OCI-LY3 (cell line): ENCODE data around the gene PAXX.

Experiments used
- H2AFZ ChIP-seq: fragments of 200-600, 300-600 bp; shearing (Covaris generic); 2 replicates; pipeline ENCODE4 v1.6.0; 2014; ENCODE audit warnings: antibody characterized with exemption, low read depth, low read length
- H3K27ac ChIP-seq: fragments of 200-600, 300-600 bp; sonication (generic); 2 replicates; pipeline ENCODE4 v1.5.1; 2014; ENCODE audit warnings: mild to moderate bottlenecking, low read length, moderate library complexity, mixed read lengths
- H3K27me3 ChIP-seq: fragments of 200-600, 300-600 bp; sonication (generic); 2 replicates; pipeline ENCODE4 v1.6.1; 2014; ENCODE audit warnings: low read depth, low read length, mixed read lengths
- H3K36me3 ChIP-seq: fragments of 200-600, 300-600 bp; sonication (generic); replicated peaks from 2 replicates; pipeline ENCODE3; 2014; ENCODE audit warnings: low read depth, low read length, mixed read lengths
- H3K4me1 ChIP-seq: fragments of 300-600, 200-600 bp; sonication (generic); 2 replicates; pipeline ENCODE4 v1.6.1; 2014; ENCODE audit warnings: low read length, mixed read lengths
- H3K4me2 ChIP-seq: fragments of 200-600, 300-600 bp; sonication (generic); 2 replicates; pipeline ENCODE4 v1.6.1; 2014; ENCODE audit warnings: low read length, mixed read lengths
- H3K4me3 ChIP-seq: fragments of 300-600, 200-600 bp; sonication (generic); 2 replicates; pipeline ENCODE4 v1.5.1; 2014; ENCODE audit warnings: antibody characterized with exemption, mild to moderate bottlenecking, low read length, moderate library complexity
- H3K79me2 ChIP-seq: fragments of 300-600, 200-600 bp; shearing (Covaris generic); 2 replicates; pipeline ENCODE4 v1.6.1; 2014; ENCODE audit warnings: mild to moderate bottlenecking, low read length, mixed read lengths
- H3K9ac ChIP-seq: fragments of 300-600, 200-600 bp; shearing (Covaris generic); 2 replicates; pipeline ENCODE4 v1.6.0; 2014; ENCODE audit warnings: mild to moderate bottlenecking, low read length, moderate library complexity
- H3K9me3 ChIP-seq: fragments of 200-600, 300-600 bp; shearing (Covaris generic); 2 replicates; pipeline ENCODE4 v1.6.1; 2014; ENCODE audit warnings: low read length, mixed read lengths; ENCODE audit not compliant: insufficient read depth
- H4K20me1 ChIP-seq: fragments of 200-600, 300-600 bp; sonication (generic); 2 replicates; pipeline ENCODE4 v1.6.1; 2016; ENCODE audit warnings: low read length, mixed read lengths; ENCODE audit not compliant: insufficient read depth
- EZH2phosphoT487 ChIP-seq: fragments of 200-600 bp; shearing (Covaris generic); IDR thresholded peaks from 2 replicates; pipeline ENCODE4 v1.6.1; 2018; ENCODE audit warnings: antibody characterized with exemption, mixed run types, low read depth
- TF ChIP-seq, protein P1 (sequence below): fragments of 200-600, 300-600 bp; sonication (generic); IDR thresholded peaks from 2 replicates; pipeline ENCODE4 v1.5.1; 2014; ENCODE audit warnings: antibody characterized with exemption, low read length, low read depth

The PAXX gene

GRCh38 chr9:136996361-136997292 is 4.4 kb downstream of the PAXX start, which contains the start of gene CLIC3:
CLIC3 (minus strand) TSS chr9:136996568; CDS start chr9:136996543, 25 bp downstream.
- Histone ChIP-seq H3K36me3 (peaks cover 7% of the 10 kb centered on the region), H3K27me3 (peaks cover 31% of the 10 kb centered on the region), H4K20me1 (no peaks in the 10 kb centered on the region; the same call in 1 of the 2 replicates), H3K79me2 (peaks cover 8% of the 10 kb centered on the region; the same call in 1 of the 2 replicates), H3K4me1 (peaks cover 50% of the 10 kb centered on the region), H2AFZ (no peak within 1 kb of the TSS), H3K9ac (no peak within 1 kb of the TSS), H3K4me3 (no peak within 1 kb of the TSS), H3K4me2 (no peak within 1 kb of the TSS), H3K9me3 (no peaks in the 10 kb centered on the region), H3K27ac (no peak within 1 kb of the TSS)
- TF ChIP-seq, protein P1, sequence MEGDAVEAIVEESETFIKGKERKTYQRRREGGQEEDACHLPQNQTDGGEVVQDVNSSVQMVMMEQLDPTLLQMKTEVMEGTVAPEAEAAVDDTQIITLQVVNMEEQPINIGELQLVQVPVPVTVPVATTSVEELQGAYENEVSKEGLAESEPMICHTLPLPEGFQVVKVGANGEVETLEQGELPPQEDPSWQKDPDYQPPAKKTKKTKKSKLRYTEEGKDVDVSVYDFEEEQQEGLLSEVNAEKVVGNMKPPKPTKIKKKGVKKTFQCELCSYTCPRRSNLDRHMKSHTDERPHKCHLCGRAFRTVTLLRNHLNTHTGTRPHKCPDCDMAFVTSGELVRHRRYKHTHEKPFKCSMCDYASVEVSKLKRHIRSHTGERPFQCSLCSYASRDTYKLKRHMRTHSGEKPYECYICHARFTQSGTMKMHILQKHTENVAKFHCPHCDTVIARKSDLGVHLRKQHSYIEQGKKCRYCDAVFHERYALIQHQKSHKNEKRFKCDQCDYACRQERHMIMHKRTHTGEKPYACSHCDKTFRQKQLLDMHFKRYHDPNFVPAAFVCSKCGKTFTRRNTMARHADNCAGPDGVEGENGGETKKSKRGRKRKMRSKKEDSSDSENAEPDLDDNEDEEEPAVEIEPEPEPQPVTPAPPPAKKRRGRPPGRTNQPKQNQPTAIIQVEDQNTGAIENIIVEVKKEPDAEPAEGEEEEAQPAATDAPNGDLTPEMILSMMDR, result no peak
- no peak for TF ChIP-seq EZH2phosphoT487

DNA sequence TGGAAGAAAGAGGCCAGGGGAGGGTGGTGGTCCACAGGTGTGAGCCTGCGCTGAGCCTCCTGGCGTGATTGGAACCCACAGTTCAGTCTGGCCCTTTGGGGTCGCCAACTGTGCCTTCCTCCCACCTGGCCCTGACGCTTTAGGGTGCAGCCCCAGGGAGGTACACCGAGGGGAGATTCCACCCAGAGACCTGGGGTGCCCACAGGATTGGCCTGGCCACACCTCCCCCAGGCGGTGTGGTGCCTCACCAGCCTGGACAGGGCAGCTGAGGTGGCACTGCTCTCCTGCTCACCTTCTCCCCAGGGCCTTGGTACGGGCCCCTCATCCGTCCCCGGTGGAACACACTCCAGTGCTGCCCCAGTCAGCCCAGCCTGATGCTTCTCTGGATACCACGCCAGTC is 5.1 kb downstream of the PAXX start:
- Histone ChIP-seq H3K4me2 (no peak overlapping the region), H3K9ac (no peak overlapping the region), H3K36me3 (peaks cover 7% of the 10 kb centered on the region), H2AFZ (no peak overlapping the region), H3K9me3 (no peaks in the 10 kb centered on the region), H4K20me1 (no peaks in the 10 kb centered on the region; the same call in 1 of the 2 replicates), H3K27ac (no peak overlapping the region), H3K4me3 (no peak overlapping the region), H3K79me2 (peaks cover 8% of the 10 kb centered on the region; the same call in 1 of the 2 replicates), H3K4me1 (peaks cover 50% of the 10 kb centered on the region), H3K27me3 (peaks cover 38% of the 10 kb centered on the region)
- TF ChIP-seq, protein P1, result no peak
- no peak for TF ChIP-seq EZH2phosphoT487

DNA sequence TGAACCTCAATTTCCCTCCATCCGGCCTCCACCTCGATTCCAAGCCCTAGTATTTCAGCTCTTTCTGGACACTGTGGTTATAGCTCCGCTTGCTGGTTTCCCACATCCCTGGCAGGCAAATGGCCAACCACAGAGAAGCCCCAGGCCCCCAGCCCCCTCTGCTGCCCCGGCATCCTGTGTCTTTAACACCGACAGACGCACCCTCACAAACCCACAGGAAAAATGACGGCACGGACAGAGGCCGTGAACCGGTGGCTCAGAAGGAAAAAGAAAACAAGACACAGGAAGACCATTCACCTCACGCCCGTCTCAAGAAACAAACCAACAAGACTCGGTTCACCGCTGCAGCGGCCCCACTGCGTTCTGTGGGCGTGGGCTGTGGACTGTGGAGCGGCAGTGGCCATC is 5.6 kb downstream of the PAXX start:
- Histone ChIP-seq H3K9ac (no peak overlapping the region), H3K4me1 (peaks cover 50% of the 10 kb centered on the region)
- TF ChIP-seq, protein P1, result no peak

DNA sequence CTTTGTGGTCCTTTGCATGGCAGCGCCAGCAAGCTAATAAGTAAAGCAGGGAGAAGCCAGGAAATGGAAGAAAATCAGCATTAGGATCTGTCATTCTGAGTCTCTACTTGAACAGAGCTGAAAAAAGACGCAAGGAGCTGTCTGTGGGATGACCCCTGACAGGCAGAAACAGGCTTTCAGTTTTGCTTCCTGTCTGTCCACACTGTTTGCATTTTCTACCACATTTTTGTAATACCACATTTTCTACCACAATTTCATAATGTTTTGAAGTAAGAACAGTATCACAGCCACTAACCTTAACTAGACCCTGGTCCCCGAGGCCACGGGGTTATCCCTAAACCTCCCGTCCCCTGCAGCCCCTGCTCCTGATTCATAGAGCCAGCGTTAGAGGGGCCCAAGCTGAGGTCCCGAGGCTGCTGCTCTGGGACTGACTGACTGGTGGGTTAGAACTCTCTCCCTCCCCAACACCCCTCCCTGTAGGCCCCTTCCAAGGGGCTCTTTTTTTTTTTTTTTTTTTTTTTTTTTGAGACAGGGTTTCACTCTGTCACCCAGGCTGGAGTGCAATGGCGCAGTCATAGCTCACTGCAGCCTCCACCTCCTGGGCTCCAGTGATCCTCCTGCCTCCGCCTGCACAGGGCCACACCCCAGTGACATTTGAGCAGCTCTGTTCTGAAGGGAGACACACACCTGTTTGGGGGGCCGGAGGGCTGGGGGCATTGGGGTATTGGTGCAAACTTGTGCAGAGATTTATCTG is 8.1 kb downstream of the PAXX start:
- H3K27ac ChIP-seq, result peak overlapping the region; percentile 27; the same call in 1 of the 2 replicates
- no peak overlapping the region for H2AFZ ChIP-seq
- H3K4me3 ChIP-seq, result peak overlapping the region; percentile 47
- peaks cover 38% of the 10 kb centered on the region for H3K27me3 ChIP-seq
- no peaks in the 10 kb centered on the region for H3K9me3 ChIP-seq
- TF ChIP-seq, protein P1, result no peak
- TF ChIP-seq EZH2phosphoT487, result no peak
- no peaks in the 10 kb centered on the region for H3K79me2 ChIP-seq
- H4K20me1 ChIP-seq, result no peaks in the 10 kb centered on the region; the same call in 1 of the 2 replicates
- H3K9ac ChIP-seq, result no peak overlapping the region
- H3K36me3 ChIP-seq, result no peaks in the 10 kb centered on the region
- H3K4me2 ChIP-seq, result peak overlapping the region; percentile 77
- H3K4me1 ChIP-seq, result peaks cover 42% of the 10 kb centered on the region

More for the DNA sequence above, 5.6 kb downstream of the PAXX start:
- H3K79me2 ChIP-seq, result peaks cover 7% of the 10 kb centered on the region; the same call in 1 of the 2 replicates
- H3K27ac ChIP-seq, result no peak overlapping the region
- H2AFZ ChIP-seq, result no peak overlapping the region
- H3K36me3 ChIP-seq, result peaks cover 7% of the 10 kb centered on the region
- no peaks in the 10 kb centered on the region; the same call in 1 of the 2 replicates for H4K20me1 ChIP-seq
- H3K9me3 ChIP-seq, result no peaks in the 10 kb centered on the region
- peaks cover 38% of the 10 kb centered on the region for H3K27me3 ChIP-seq
- no peak overlapping the region for H3K4me3 ChIP-seq
- H3K4me2 ChIP-seq, result no peak overlapping the region
